ENCODE measurements around the gene SLC22A17. TPM values are rescaled to one million over a fixed set of nuclear protein-coding genes. Genes with fewer than 3 reads are reported as not detected.

Gene SLC22A17
- total and polyA plus RNA-seq, 2 of the 13 experiments (the other 11 are each of a cell fraction or from before 2014, with no cell fraction given), result 0.95 to 1.1 TPM

DNA sequence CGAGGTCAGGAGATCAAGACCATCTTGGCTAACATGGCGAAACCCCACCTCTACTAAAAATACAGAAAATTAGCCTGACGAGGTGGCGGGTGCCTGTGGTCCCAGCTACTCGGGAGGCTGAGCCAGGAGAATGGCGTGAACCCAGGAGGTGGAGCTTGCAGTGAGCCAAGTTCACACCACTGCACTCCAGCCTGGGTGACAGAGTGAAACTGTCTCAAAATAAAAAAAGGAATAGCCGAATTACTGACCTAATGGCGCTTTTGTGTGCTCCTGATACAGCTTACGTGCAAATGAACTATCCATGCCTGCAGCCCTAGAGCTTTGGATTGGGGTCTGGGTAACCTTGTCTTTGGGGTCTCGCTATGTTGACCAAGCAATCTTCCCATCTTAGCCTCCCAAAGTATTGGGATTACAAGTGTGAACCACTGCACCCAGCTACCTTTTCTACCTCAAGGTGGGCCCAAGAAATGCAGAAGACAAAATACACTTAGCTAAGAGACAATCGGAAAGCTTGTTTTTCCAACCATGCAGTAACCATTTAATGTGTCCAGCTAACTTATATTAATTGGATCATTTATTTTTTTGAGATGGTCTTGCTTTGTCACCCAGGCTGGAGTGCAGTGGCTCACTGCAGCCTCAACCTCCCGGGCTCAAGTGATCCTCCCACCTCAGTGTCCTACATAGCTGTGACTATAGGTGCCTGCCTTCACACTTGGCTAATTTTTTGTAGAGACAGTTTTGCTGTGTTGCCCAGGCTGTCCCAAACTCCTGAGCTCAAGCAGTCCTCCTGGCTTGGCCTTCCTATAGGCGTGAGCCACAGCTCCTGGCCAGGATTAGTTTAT lies 26.0 kb downstream of the SLC22A17 start (continued):
- TF ChIP-seq TOPORS (CRISPR knock-in tag; IDR thresholded peaks at IDR 0.05) (no peak), ZFP37 (CRISPR knock-in tag; IDR thresholded peaks at IDR 0.05; ENCODE audit: borderline replicate concordance) (no peak), ELF1 (CRISPR knock-in tag; IDR thresholded peaks at IDR 0.05) (no peak), FOXM1 (CRISPR knock-in tag; IDR thresholded peaks at IDR 0.05) (no peak), ZBTB8A (CRISPR knock-in tag; IDR thresholded peaks at IDR 0.05; ENCODE audit: borderline replicate concordance, low read depth) (no peak), CENPT (CRISPR knock-in tag; IDR thresholded peaks at IDR 0.05; ENCODE audit: low read depth) (no peak), CREM (IDR thresholded peaks at IDR 0.05) (no peak), CREM (CRISPR knock-in tag; IDR thresholded peaks at IDR 0.05) (no peak), ZNF616 (CRISPR knock-in tag; IDR thresholded peaks at IDR 0.05; ENCODE audit: low read depth) (no peak), SAFB2 (CRISPR knock-in tag; IDR thresholded peaks at IDR 0.05; ENCODE audit: borderline replicate concordance, low read depth) (no peak), ZNF615 (CRISPR knock-in tag; IDR thresholded peaks at IDR 0.05; ENCODE audit: borderline replicate concordance) (no peak; the same call in 1 of the 2 replicates), ZNF781 (CRISPR knock-in tag; IDR thresholded peaks at IDR 0.05; ENCODE audit: borderline replicate concordance, not compliant biosample characterization) (peak; percentile 57), ZBTB7A (CRISPR knock-in tag; IDR thresholded peaks at IDR 0.05) (0 out of 2 replicates have a peak, but pooled peaks have one; percentile 45), XBP1 (CRISPR knock-in tag; IDR thresholded peaks at IDR 0.05) (no peak), RNF2 (conservative IDR thresholded peaks at IDR 0.05; ENCODE audit: low read depth) (no peak), RARA (CRISPR knock-in tag; IDR thresholded peaks at IDR 0.05) (peak; percentile 29; the same call in 1 of the 2 replicates), SP2 (CRISPR knock-in tag; IDR thresholded peaks at IDR 0.05) (no peak), JARID2 (CRISPR knock-in tag; IDR thresholded peaks at IDR 0.05; ENCODE audit: insufficient replicate concordance) (no peak)
- TF ChIP-seq, protein P1, sequence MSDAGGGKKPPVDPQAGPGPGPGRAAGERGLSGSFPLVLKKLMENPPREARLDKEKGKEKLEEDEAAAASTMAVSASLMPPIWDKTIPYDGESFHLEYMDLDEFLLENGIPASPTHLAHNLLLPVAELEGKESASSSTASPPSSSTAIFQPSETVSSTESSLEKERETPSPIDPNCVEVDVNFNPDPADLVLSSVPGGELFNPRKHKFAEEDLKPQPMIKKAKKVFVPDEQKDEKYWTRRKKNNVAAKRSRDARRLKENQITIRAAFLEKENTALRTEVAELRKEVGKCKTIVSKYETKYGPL (CRISPR knock-in tag; IDR thresholded peaks at IDR 0.05), result no peak
- TF ChIP-seq, protein P2, sequence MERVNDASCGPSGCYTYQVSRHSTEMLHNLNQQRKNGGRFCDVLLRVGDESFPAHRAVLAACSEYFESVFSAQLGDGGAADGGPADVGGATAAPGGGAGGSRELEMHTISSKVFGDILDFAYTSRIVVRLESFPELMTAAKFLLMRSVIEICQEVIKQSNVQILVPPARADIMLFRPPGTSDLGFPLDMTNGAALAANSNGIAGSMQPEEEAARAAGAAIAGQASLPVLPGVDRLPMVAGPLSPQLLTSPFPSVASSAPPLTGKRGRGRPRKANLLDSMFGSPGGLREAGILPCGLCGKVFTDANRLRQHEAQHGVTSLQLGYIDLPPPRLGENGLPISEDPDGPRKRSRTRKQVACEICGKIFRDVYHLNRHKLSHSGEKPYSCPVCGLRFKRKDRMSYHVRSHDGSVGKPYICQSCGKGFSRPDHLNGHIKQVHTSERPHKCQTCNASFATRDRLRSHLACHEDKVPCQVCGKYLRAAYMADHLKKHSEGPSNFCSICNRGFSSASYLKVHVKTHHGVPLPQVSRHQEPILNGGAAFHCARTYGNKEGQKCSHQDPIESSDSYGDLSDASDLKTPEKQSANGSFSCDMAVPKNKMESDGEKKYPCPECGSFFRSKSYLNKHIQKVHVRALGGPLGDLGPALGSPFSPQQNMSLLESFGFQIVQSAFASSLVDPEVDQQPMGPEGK (CRISPR knock-in tag; IDR thresholded peaks at IDR 0.05), result no peak
- TF ChIP-seq, protein P3, sequence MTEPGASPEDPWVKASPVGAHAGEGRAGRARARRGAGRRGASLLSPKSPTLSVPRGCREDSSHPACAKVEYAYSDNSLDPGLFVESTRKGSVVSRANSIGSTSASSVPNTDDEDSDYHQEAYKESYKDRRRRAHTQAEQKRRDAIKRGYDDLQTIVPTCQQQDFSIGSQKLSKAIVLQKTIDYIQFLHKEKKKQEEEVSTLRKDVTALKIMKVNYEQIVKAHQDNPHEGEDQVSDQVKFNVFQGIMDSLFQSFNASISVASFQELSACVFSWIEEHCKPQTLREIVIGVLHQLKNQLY (CRISPR knock-in tag; IDR thresholded peaks at IDR 0.05), result no peak
- TF ChIP-seq, protein P4, sequence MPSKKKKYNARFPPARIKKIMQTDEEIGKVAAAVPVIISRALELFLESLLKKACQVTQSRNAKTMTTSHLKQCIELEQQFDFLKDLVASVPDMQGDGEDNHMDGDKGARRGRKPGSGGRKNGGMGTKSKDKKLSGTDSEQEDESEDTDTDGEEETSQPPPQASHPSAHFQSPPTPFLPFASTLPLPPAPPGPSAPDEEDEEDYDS (CRISPR knock-in tag; IDR thresholded peaks at IDR 0.05), result no peak
- TF ChIP-seq, protein P5, sequence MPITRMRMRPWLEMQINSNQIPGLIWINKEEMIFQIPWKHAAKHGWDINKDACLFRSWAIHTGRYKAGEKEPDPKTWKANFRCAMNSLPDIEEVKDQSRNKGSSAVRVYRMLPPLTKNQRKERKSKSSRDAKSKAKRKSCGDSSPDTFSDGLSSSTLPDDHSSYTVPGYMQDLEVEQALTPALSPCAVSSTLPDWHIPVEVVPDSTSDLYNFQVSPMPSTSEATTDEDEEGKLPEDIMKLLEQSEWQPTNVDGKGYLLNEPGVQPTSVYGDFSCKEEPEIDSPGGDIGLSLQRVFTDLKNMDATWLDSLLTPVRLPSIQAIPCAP (CRISPR knock-in tag; IDR thresholded peaks at IDR 0.05; ENCODE audit: low read depth), result no peak
- TF ChIP-seq, protein P6, sequence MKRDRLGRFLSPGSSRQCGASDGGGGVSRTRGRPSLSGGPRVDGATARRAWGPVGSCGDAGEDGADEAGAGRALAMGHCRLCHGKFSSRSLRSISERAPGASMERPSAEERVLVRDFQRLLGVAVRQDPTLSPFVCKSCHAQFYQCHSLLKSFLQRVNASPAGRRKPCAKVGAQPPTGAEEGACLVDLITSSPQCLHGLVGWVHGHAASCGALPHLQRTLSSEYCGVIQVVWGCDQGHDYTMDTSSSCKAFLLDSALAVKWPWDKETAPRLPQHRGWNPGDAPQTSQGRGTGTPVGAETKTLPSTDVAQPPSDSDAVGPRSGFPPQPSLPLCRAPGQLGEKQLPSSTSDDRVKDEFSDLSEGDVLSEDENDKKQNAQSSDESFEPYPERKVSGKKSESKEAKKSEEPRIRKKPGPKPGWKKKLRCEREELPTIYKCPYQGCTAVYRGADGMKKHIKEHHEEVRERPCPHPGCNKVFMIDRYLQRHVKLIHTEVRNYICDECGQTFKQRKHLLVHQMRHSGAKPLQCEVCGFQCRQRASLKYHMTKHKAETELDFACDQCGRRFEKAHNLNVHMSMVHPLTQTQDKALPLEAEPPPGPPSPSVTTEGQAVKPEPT (CRISPR knock-in tag; IDR thresholded peaks at IDR 0.05; ENCODE audit: low read depth), result 0 out of 2 replicates have a peak, but pooled peaks have one; percentile 47
